C4-2B (cell line): ENCODE measurements around the gene CD6.

Source experiments
- CTCF ChIP-seq: fragments of 450-650 bp; conservative IDR thresholded peaks from 2 replicates; pipeline ENCODE4 v1.5.1; 2017; ENCODE audit warnings: mild to moderate bottlenecking
- ZFX ChIP-seq: fragments of 450-650 bp; IDR thresholded peaks from 2 replicates; pipeline ENCODE4 v1.6.1; 2017

DNA sequence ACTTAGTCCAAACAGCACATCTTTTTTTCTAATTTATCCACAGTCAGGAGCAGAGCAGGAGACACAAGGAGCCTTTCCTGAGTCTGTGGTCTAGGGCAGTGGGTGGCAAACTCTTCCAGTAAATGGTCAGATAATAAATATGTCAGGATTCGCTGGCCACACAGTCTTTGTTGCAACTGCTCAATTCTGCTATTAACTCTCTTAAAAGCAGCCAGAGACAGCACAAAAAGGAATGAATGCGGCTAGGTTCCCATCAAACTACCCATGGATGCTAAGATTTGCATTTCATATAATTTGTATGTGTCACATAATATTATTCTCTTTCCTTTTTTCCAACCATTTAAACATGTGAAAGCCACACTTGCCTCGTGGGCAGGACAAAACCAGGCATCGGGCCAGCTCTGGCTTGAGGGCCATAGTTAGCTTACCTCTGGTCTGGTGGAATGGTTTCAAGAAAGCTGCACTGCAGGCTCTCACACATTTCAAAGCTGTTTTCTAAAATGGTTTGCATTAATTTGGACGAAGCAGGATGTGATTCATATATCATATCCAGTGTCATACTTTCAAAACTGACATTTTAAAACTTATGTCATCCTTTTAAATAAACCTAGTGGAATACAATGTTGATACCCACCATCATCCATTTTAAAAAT lies 66.1 kb downstream of the CD6 start:
- TF ChIP-seq CTCF (no peak), ZFX (no peak)
